Activated T-helper 1 cell treated with anti-CD3 and anti-CD28 coated beads, Interleukin-12 subunit alpha, Interleukin-12 subunit beta, Interleukin-2, Interleukin-4 antibody, amounts not matched to agents 30 ng/mL and 10 ng/mL and 1 ng/mL, durations not matched to agents 14 hours and 24 hours and 36 hours (primary cell): ENCODE results near the gene COL25A1. TPM values are rescaled to one million over a fixed set of nuclear protein-coding genes. Genes with fewer than 3 reads are reported as not detected.
A peak's percentile ranks its signal among the peaks of the same experiment; 100 is the strongest.

ENCODE experiments used
- DNase-seq: peaks from one replicate; pipeline ENCODE4 v3.0.0; 2021; ENCODE audit warnings: low spot score
- H3K27ac Mint-ChIP-seq: one replicate; pipeline ENCODE4 v1.8.0; 2021; ENCODE audit warnings: mild to moderate bottlenecking, mixed read lengths
- H3K27me3 Mint-ChIP-seq: one replicate; pipeline ENCODE4 v1.8.0; 2022; ENCODE audit warnings: mild to moderate bottlenecking, moderate library complexity, mixed read lengths; ENCODE audit not compliant: insufficient read depth
- H3K36me3 Mint-ChIP-seq: one replicate; pipeline ENCODE4 v1.8.0; 2021; ENCODE audit warnings: low read depth, mixed read lengths
- H3K4me1 Mint-ChIP-seq: one replicate; pipeline ENCODE4 v1.8.0; 2021; ENCODE audit warnings: low read depth, mixed read lengths
- H3K4me3 Mint-ChIP-seq: one replicate; pipeline ENCODE4 v1.8.0; 2021; ENCODE audit warnings: mild to moderate bottlenecking, moderate library complexity, mixed read lengths
- H3K9me3 Mint-ChIP-seq: one replicate; pipeline ENCODE4 v1.8.0; 2021; ENCODE audit warnings: mixed read lengths
- intact Hi-C: fragments of 100-400 bp; cut with micrococcal nuclease; formaldehyde crosslinking; loops from one replicate; pipeline ENCODE4 v1.15.1; 2024
- total RNA-seq: library from RNA; stranded (reverse); gene quantifications from 2 replicates; pipeline ENCODE4 v1.2.3, GENCODE V29; 2022

COL25A1 gene
- total RNA-seq, 1 donor from 2014 or later, result not detected

GRCh38 chr4:108783665-108784463 lies 518.6 kb downstream of the COL25A1 start:
- Mint-ChIP-seq H3K36me3 (no peaks in the 10 kb centered on the region), H3K27ac (no peak overlapping the region), H3K4me3 (no peak overlapping the region), H3K27me3 (peaks cover 4% of the 10 kb centered on the region), H3K4me1 (no peaks in the 10 kb centered on the region), H3K9me3 (no peaks in the 10 kb centered on the region)
- intact Hi-C loops, result no loop called here
- no peak for DNase-seq

GRCh38 chr4:108779958-108780357 lies 522.5 kb downstream of the COL25A1 start:
- Mint-ChIP-seq H3K4me1 (no peaks in the 10 kb centered on the region), H3K27me3 (peaks cover 8% of the 10 kb centered on the region), H3K36me3 (no peaks in the 10 kb centered on the region), H3K9me3 (no peaks in the 10 kb centered on the region), H3K4me3 (no peak overlapping the region), H3K27ac (no peak overlapping the region)
- no peak for DNase-seq
- intact Hi-C loops, result no loop called here

- intact Hi-C loops, result no loop called here
- H3K4me3 Mint-ChIP-seq, result no peak overlapping the region
- no peaks in the 10 kb centered on the region for H3K36me3 Mint-ChIP-seq
- no peak overlapping the region for H3K27ac Mint-ChIP-seq
- peaks cover 8% of the 10 kb centered on the region for H3K27me3 Mint-ChIP-seq
- H3K9me3 Mint-ChIP-seq, result no peaks in the 10 kb centered on the region
- no peak for DNase-seq
- no peaks in the 10 kb centered on the region for H3K4me1 Mint-ChIP-seq
These were observed 525.1 kb downstream of the COL25A1 start for GRCh38 chr4:108777388-108777787.

- H3K36me3 Mint-ChIP-seq, result no peaks in the 10 kb centered on the region
- DNase-seq, result no peak
- no peak overlapping the region for H3K4me3 Mint-ChIP-seq
- H3K4me1 Mint-ChIP-seq, result no peaks in the 10 kb centered on the region
- peaks cover 8% of the 10 kb centered on the region for H3K27me3 Mint-ChIP-seq
- intact Hi-C loops, result no loop called here
- H3K27ac Mint-ChIP-seq, result no peak overlapping the region
- H3K9me3 Mint-ChIP-seq, result no peaks in the 10 kb centered on the region
These were observed 526.5 kb downstream of the COL25A1 start for GRCh38 chr4:108775921-108776320.

GRCh38 chr4:108774809-108775530 lies 527.5 kb downstream of the COL25A1 start:
- Mint-ChIP-seq H3K9me3 (no peaks in the 10 kb centered on the region), H3K4me1 (no peaks in the 10 kb centered on the region), H3K27ac (no peak overlapping the region), H3K4me3 (no peak overlapping the region), H3K27me3 (peaks cover 8% of the 10 kb centered on the region), H3K36me3 (no peaks in the 10 kb centered on the region)
- intact Hi-C loops, result no loop called here
- no peak for DNase-seq

GRCh38 chr4:108772402-108772801 lies 530.1 kb downstream of the COL25A1 start:
- Mint-ChIP-seq H3K27me3 (peaks cover 4% of the 10 kb centered on the region), H3K36me3 (no peaks in the 10 kb centered on the region), H3K4me1 (no peaks in the 10 kb centered on the region), H3K9me3 (no peaks in the 10 kb centered on the region), H3K27ac (no peak overlapping the region), H3K4me3 (no peak overlapping the region)
- no peak for DNase-seq
- intact Hi-C loops, result no loop called here

- intact Hi-C loops, result no loop called here
These were observed 536.4 kb downstream of the COL25A1 start for GRCh38 chr4:108766058-108766457.

GRCh38 chr4:108763986-108764385 lies 538.5 kb downstream of the COL25A1 start:
- intact Hi-C loops, result no loop called here
- Mint-ChIP-seq H3K27me3 (peaks cover 49% of the 10 kb centered on the region), H3K27ac (no peak overlapping the region), H3K9me3 (no peaks in the 10 kb centered on the region), H3K4me3 (no peak overlapping the region), H3K36me3 (no peaks in the 10 kb centered on the region), H3K4me1 (peaks cover 13% of the 10 kb centered on the region)
- DNase-seq, result no peak

More at GRCh38 chr4:108766058-108766457, 536.4 kb downstream of the COL25A1 start:
- no peaks in the 10 kb centered on the region for H3K9me3 Mint-ChIP-seq
- H3K27ac Mint-ChIP-seq, result no peak overlapping the region
- peaks cover 40% of the 10 kb centered on the region for H3K27me3 Mint-ChIP-seq
- H3K36me3 Mint-ChIP-seq, result no peaks in the 10 kb centered on the region
- H3K4me3 Mint-ChIP-seq, result no peak overlapping the region
- no peak for DNase-seq
- H3K4me1 Mint-ChIP-seq, result peaks cover 13% of the 10 kb centered on the region

- intact Hi-C loops, result no loop called here
- peak overlapping the region; percentile 74 for H3K4me3 Mint-ChIP-seq
- H3K36me3 Mint-ChIP-seq, result no peaks in the 10 kb centered on the region
- peaks cover 49% of the 10 kb centered on the region for H3K27me3 Mint-ChIP-seq
- H3K9me3 Mint-ChIP-seq, result no peaks in the 10 kb centered on the region
- DNase-seq, result no peak
- no peak overlapping the region for H3K27ac Mint-ChIP-seq
- peaks cover 13% of the 10 kb centered on the region for H3K4me1 Mint-ChIP-seq
These were observed 539.2 kb downstream of the COL25A1 start for GRCh38 chr4:108763226-108763593.

- Mint-ChIP-seq H3K27ac (no peak within 1 kb of the TSS), H3K27me3 (peaks cover 49% of the 10 kb centered on the region), H3K36me3 (no peaks in the 10 kb centered on the region), H3K9me3 (no peaks in the 10 kb centered on the region), H3K4me1 (peaks cover 13% of the 10 kb centered on the region), H3K4me3 (peak within 1 kb of the TSS; percentile 74)
- intact Hi-C loops, result no loop called here
- peak; percentile 0 for DNase-seq
These were observed 539.8 kb downstream of the COL25A1 start, which contains the start of gene ETNPPL for GRCh38 chr4:108762559-108763225. ETNPPL (minus strand) TSS chr4:108763053; CDS start chr4:108762898, 155 bp downstream.

Other genes with a start within 250 kb of the COL25A1 start
- 32.5 and 34.0 TPM in 2 replicates for gene SEC24B, start 131.2 kb upstream of the COL25A1 start, total RNA-seq